Measurements from ENCODE around the gene JUP.

The JUP gene

GRCh38 chr17:41738077-41738800 lies 48.3 kb downstream of the JUP start:
- no peak overlapping the region for H3K4me3 ChIP-seq (ENCODE audit: low read depth, low read length)
- DNase-seq (ENCODE audit: low read depth) = peak; percentile 45
- TF ChIP-seq CTCF (IDR thresholded peaks at IDR 0.05; ENCODE audit: control insufficient read depth, extremely low read depth, insufficient read depth) = peak; percentile 99

GRCh38 chr17:41737680-41738023 lies 48.9 kb downstream of the JUP start:
- no peak for TF ChIP-seq CTCF (IDR thresholded peaks at IDR 0.05; ENCODE audit: control insufficient read depth, extremely low read depth, insufficient read depth)
- no peak for DNase-seq (ENCODE audit: low read depth)
- no peak overlapping the region for H3K4me3 ChIP-seq (ENCODE audit: low read depth, low read length)

- no peak for TF ChIP-seq CTCF (IDR thresholded peaks at IDR 0.05; ENCODE audit: control insufficient read depth, extremely low read depth, insufficient read depth)
- no peak overlapping the region for H3K4me3 ChIP-seq (ENCODE audit: low read depth, low read length)
- no peak for DNase-seq (ENCODE audit: low read depth)
Observed at GRCh38 chr17:41736983-41737679, 49.4 kb downstream of the JUP start.

GRCh38 chr17:41735744-41736143 lies 50.8 kb downstream of the JUP start:
- no peak overlapping the region for H3K4me3 ChIP-seq (ENCODE audit: low read depth, low read length)
- no peak for DNase-seq (ENCODE audit: low read depth)
- no peak for TF ChIP-seq CTCF (IDR thresholded peaks at IDR 0.05; ENCODE audit: control insufficient read depth, extremely low read depth, insufficient read depth)

GRCh38 chr17:41734949-41735313 lies 51.6 kb downstream of the JUP start:
- no peak for DNase-seq (ENCODE audit: low read depth)
- no peak for TF ChIP-seq CTCF (IDR thresholded peaks at IDR 0.05; ENCODE audit: control insufficient read depth, extremely low read depth, insufficient read depth)
- H3K4me3 ChIP-seq (ENCODE audit: low read depth, low read length) = peak overlapping the region; percentile 57

GRCh38 chr17:41734139-41734948 lies 52.2 kb downstream of the JUP start, which contains the start of gene HAP1:
HAP1 (minus strand) TSS chr17:41734643; CDS start chr17:41734634, 9 bp downstream.
- no peak for DNase-seq (ENCODE audit: low read depth)
- no peak for TF ChIP-seq CTCF (IDR thresholded peaks at IDR 0.05; ENCODE audit: control insufficient read depth, extremely low read depth, insufficient read depth)
- H3K4me3 ChIP-seq (ENCODE audit: low read depth, low read length) = peak within 1 kb of the TSS; percentile 57

Data from LNCaP clone FGC (cell line).